Tibial artery (tissue), 4 donors: ENCODE results near the gene NAT8L.

Experiments used
- DNase-seq, 2 donors: peaks; one replicate each; pipeline ENCODE4 v3.0.0-alpha.2; 2019
- H3K27ac ChIP-seq, 2 donors: fragments of 200-600 bp; sonication (generic) in 1 of 2; 1 replicate in 1 of 2; 2 replicates in 1 of 2; pipeline ENCODE4 v1.5.1; 2018 to 2019; ENCODE audit warnings: mild to moderate bottlenecking in 1 of 2
- H3K27me3 ChIP-seq, 2 donors: fragments of 200-600 bp; sonication (generic) in 1 of 2; one replicate each; pipeline versions ENCODE4 v1.5.1 to v1.6.0; 2016 to 2019
- H3K36me3 ChIP-seq, 3 donors: fragments of 200-600 bp; sonication (generic) in 2 of 3; one replicate each; pipeline ENCODE4 v1.5.1; 2016 to 2019; ENCODE audit warnings: mild to moderate bottlenecking in 2 of 3
- H3K4me1 ChIP-seq, 4 donors: fragments of 200-600 bp; sonication (generic) in 2 of 4; 1 replicate in 3 of 4; 2 replicates in 1 of 4; pipeline ENCODE4 v1.5.1; 2016 to 2019
- H3K4me3 ChIP-seq, 2 donors: fragments of 200-600 bp; sonication (generic) in 1 of 2; 1 replicate in 1 of 2; 2 replicates in 1 of 2; pipeline ENCODE4 v1.5.1; 2018 to 2019; ENCODE audit warnings: mild to moderate bottlenecking in 2 of 2
- H3K9me3 ChIP-seq, 3 donors: fragments of 200-600 bp; sonication (generic) in 1 of 3; one replicate each; pipeline ENCODE4 v1.5.1; 2016 to 2019
- intact Hi-C: fragments of 100-400 bp; cut with DNase I; formaldehyde crosslinking; loops from one replicate; pipeline ENCODE4 v1.15.0; 2023; ENCODE audit warnings: low total_unique reads
- TF ChIP-seq, protein P1 (sequence below), 2 experiments: fragments of 200-600 bp in 1 of 2; fragments of 450-650 bp in 1 of 2; IDR thresholded peaks; one replicate each; pipeline ENCODE4 v1.5.1; 2017 to 2019; ENCODE audit warnings: antibody characterized with exemption in 2 of 2, mild to moderate bottlenecking in 1 of 2, moderate library complexity in 1 of 2

NAT8L gene

DNA sequence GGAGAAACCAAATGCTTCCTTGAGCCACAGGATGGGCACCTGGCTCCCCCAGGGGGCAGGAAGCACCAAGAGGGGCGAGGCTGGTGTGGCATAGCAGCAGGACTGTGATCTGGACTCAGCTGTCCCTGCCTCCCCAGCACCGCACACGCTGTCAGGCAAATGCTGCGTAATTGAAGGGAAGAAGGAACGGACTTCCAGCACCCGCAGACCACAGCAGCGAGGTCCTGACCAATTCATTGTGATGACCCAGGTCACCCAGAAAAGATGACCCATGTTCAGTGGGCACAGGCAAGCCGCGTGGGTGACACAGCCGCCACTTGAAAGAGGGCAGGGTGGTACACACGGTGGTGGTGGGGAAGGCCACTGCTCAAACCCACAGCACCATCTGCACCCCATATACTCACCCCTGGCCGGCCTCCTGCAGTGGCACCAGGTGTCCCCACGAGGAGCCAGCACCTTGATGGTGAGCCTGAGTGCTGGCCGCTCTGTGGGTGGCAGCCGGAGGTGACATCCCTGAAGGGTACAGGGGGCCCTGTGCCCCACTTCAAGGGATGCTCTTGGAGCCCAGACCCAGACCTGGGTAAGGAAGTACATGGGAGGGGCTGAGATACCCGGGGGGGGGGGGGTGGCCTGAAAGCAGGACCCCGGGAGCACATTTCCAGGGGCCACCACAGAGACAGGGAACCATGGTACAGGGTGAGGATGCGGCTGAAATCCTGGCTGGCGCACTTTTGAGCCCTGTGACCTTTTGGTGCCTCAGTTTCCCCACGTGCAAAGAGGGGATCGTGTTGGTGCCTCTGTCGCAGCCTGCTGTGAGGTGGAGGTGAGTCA, 11.5 kb downstream of the NAT8L start:
- H3K27ac ChIP-seq, result no peak overlapping the region
- no peak for DNase-seq

GRCh38 chr4:2071252-2071911, 12.3 kb downstream of the NAT8L start:
- H3K27ac ChIP-seq, result no peak overlapping the region
- H3K9me3 ChIP-seq, result no peaks in the 10 kb centered on the region
- H3K4me1 ChIP-seq, result no peaks in the 10 kb centered on the region
- H3K36me3 ChIP-seq, result no peaks in the 10 kb centered on the region
- no peak overlapping the region for H3K4me3 ChIP-seq
- TF ChIP-seq, protein P1, sequence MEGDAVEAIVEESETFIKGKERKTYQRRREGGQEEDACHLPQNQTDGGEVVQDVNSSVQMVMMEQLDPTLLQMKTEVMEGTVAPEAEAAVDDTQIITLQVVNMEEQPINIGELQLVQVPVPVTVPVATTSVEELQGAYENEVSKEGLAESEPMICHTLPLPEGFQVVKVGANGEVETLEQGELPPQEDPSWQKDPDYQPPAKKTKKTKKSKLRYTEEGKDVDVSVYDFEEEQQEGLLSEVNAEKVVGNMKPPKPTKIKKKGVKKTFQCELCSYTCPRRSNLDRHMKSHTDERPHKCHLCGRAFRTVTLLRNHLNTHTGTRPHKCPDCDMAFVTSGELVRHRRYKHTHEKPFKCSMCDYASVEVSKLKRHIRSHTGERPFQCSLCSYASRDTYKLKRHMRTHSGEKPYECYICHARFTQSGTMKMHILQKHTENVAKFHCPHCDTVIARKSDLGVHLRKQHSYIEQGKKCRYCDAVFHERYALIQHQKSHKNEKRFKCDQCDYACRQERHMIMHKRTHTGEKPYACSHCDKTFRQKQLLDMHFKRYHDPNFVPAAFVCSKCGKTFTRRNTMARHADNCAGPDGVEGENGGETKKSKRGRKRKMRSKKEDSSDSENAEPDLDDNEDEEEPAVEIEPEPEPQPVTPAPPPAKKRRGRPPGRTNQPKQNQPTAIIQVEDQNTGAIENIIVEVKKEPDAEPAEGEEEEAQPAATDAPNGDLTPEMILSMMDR (IDR thresholded peaks at IDR 0.05), result no peak
- peak in 1 of 2 donors; percentile 59 for DNase-seq
- peaks cover 0 to 30% of the 10 kb centered on the region in 2 donors for H3K27me3 ChIP-seq
- intact Hi-C loops, result no loop called here

More for the DNA sequence above, 11.5 kb downstream of the NAT8L start:
- Histone ChIP-seq H3K9me3 (no peaks in the 10 kb centered on the region), H3K4me1 (no peaks in the 10 kb centered on the region), H3K36me3 (no peaks in the 10 kb centered on the region), H3K4me3 (no peak overlapping the region), H3K27me3 (peaks cover 0 to 37% of the 10 kb centered on the region in 2 donors)
- intact Hi-C loops, result no loop called here
- TF ChIP-seq, protein P1 (IDR thresholded peaks at IDR 0.05), result no peak

- no peaks in the 10 kb centered on the region for H3K36me3 ChIP-seq
- no peaks in the 10 kb centered on the region for H3K9me3 ChIP-seq
- TF ChIP-seq, protein P1 (IDR thresholded peaks at IDR 0.05), result no peak
- no peak overlapping the region for H3K27ac ChIP-seq
- DNase-seq, result peak in 1 of 2 donors; percentile 54
- H3K4me3 ChIP-seq, result no peak overlapping the region
- H3K4me1 ChIP-seq, result no peaks in the 10 kb centered on the region
- intact Hi-C loops, result no loop called here
- peaks cover 0 to 22% of the 10 kb centered on the region in 2 donors for H3K27me3 ChIP-seq
Observed at GRCh38 chr4:2071912-2072867, 13.1 kb downstream of the NAT8L start.

GRCh38 chr4:2072971-2073807, 14.1 kb downstream of the NAT8L start:
- Histone ChIP-seq H3K4me1 (no peaks in the 10 kb centered on the region), H3K36me3 (no peaks in the 10 kb centered on the region), H3K27ac (no peak overlapping the region), H3K9me3 (no peaks in the 10 kb centered on the region), H3K27me3 (peaks cover 0 to 18% of the 10 kb centered on the region in 2 donors), H3K4me3 (no peak overlapping the region)
- peak in 1 of 2 donors; percentile 50 for DNase-seq
- TF ChIP-seq, protein P1 (IDR thresholded peaks at IDR 0.05), result no peak
- intact Hi-C loops, result no loop called here
